GM18861 (cell line): ENCODE data around the gene OR6M1.
A peak's percentile ranks its signal among the peaks of the same experiment; 100 is the strongest.

Source experiments
- ATAC-seq: cut with Tn5 transposase; IDR thresholded peaks from one replicate; pipeline ENCODE4 v1.9.1; 2021; ENCODE audit not compliant: unreplicated experiment

OR6M1 gene

DNA sequence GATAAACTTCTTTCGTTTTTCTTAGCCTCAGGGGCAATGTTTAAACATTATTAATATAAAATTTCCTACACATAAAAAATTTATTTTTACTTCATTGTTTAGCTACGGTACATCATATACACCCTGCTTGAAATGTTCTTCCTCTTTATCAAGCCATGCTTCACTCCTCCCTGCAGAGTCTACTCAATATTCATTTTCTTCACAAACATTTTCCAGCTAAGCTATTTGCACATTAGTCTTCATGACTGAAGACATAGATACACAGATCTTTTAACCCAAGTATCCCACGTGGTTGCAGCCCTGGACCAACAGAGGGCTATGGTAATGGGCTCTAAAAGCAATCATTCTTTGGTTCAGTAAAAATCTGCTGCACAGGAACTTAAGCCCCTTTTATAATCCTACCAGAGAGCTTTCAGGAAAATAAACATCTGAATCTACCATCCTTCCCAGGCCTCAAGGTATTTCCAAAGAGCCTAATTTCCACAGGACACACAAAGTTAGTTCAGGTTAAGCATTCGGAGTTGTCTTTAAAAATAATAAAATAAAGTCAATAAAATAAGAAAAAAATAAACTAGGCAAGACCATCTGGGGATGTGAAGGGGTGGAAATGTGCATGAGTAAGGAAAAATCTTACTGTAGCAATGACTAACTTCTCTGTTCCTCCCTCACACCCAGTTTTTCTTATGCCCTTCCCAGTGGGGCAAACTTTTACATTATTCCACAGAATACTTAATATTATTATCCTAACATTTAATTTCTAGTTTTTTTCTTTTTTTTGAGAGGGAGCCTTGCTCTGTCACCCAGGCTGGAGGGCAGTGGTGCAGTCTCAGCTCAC, 30.2 kb downstream of the OR6M1 start:
- no peak for ATAC-seq

DNA sequence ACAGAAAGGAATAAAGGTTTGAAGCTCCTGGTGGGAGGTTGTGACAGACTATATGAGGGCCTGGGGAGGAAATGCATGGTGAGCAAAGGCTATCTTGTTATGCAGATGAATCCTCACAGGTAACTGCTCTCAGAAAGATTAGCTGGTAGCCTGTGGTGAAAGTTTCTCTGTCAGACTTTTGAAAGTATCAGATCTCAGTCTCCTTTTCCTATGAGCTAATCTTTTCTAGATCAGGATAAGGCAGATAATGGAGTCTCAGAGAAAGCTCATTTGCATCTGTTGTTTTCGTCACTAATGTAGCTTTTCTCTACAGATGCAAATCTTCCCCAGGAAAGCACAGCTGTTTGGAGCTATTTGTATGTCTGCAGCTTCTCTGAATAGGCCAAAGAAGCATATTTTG, 30.9 kb downstream of the OR6M1 start:
- ATAC-seq: no peak

DNA sequence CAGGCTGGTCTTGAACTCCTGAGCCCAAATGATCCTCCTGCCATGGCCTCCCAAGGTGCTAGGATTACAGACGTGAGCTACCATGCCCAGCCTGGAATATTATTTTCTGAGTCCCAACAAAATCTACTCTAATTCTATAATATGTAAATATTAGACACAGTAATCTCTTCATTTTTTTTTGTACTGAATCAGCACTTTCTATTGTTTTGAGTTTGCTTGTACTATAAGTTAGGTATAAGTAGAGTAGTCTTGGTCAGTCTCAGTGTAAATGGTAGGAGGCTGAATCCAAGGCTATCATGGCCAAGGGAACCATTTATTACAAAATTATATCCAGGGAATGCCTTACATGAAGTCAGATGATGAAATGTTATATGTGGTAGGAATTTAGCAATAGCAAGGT, 32.2 kb downstream of the OR6M1 start:
- no peak for ATAC-seq

DNA sequence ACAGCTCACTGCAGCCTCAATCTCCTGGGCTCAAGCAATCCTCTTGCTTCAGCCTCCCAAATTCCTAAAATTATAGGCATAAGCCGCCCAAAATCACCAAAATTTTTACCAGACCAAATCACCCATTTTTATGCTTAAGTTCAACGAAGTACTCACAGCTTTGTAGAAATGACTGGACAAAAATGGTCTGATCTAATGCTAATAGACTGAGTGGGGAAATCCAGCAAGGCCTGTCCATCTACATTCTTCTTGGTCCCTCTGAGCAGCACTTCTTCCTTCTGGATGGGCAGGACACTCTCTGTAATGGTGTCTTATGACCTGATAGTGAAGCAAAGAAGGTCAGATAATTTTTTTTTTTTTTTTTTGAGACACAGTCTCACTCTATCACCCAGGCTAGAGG, 33.1 kb downstream of the OR6M1 start:
- ATAC-seq: no peak

DNA sequence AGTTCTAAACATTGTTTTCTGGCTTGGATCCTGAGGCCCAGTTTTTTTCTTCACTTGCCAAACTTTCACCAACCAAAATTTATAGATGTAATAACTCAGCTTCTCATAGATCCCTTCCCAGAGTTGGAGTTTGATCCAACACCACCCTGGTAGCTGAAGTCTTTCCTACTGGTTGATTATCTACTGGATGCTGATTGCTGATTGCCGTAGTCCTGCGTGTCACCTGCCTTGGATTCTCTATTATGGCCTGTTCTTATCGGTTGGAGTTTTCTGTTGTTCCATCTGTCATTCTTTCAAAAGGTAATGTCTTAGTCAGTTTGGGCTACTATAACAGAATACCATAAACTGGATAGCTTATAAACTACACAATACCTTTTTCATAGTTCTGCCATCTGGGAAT, 34.5 kb downstream of the OR6M1 start:
- no peak for ATAC-seq

DNA sequence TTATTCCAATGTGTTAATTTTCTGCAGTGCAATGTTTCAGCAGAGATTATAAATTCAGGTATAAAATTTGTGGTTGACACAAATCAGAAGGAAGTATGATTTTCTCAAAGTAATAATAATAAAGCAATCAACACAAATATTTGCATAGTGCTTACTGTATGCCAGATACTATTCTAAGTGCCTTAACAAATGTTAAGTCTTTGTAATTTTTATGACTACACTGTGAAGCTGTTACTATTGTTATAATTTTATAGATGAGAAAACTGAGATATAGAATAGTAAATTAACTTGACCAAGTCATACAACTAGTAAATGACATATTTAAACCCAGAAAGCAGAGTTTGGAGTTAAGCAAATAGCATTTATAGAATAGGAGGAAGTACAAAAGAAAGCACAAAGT, 35.4 kb downstream of the OR6M1 start:
- no peak for ATAC-seq

DNA sequence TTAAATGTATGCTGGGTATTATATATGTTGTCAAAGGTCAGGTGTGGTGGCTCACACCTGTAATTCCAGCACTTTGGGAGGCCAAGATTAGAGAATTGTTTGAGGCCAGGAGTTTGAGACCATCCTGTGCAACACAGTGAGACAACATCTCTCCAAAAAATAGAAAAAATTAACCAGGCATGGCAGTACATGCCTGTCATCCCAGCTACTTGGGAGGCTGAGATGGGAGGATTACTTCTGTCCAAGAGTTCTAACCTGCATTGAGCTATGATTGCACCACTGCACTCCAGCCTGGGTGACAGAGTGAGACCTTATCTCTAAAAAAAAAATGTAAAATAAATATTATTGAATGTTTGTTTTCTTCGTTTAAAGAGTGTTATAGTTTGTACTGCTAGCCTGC, 40.5 kb downstream of the OR6M1 start:
- ATAC-seq: no peak

DNA sequence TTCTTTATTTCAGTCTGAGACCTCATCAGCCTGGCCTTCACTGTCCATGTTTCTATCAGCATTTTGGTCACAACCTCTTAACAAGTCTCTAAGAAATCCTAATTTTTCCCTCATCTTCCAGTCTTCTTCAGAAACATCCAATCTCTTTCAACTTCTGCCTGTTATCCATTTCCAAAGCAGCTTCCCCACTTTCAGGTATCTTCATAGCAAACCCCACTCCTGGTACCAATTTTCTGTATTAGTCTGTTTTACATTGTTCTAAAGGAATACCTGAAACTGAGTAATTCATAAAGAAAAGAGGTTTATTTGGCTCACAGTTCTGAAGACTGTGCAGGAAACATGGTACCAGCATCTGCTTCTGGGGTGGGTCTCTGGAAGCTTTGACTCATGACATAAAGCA, 43.7 kb downstream of the OR6M1 start:
- ATAC-seq: no peak

DNA sequence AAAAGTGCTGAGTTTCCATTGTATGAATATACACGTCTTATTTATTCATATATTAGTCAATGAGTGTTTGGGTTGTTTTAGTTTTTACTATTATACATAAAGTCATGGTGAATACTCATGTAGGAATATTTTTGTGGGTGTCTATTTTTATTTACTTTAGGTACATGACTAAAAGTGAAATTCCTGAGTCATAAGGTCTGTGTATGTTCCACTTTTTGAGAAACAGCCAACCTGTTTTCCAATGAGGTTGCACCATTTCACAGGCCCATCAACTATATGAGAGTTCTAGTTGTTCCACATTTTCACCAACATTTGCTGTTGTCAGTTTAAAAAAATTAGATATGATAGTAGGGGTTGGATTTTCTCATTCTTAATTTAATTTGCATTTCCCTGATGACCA, 45.3 kb downstream of the OR6M1 start:
- ATAC-seq: peak; percentile 84

DNA sequence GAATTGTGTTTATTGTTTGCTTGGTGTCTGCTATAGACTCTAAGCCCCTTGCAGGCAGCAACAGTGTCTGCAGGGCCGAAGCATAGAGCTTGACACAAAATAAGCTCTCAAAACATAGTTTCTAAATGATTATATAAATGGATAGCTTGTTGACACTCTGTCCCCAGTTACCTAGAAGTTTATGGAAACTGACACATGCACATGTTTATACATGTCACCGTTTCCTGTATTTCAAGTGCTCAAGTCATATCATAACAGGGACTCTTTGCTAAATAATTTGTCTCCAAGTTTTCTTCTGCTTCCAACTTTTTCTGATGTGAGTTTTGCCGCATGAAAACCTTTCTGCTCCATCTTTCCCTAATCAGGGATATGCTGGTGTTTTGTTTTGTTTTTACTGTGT, 48.2 kb downstream of the OR6M1 start:
- ATAC-seq: no peak

DNA sequence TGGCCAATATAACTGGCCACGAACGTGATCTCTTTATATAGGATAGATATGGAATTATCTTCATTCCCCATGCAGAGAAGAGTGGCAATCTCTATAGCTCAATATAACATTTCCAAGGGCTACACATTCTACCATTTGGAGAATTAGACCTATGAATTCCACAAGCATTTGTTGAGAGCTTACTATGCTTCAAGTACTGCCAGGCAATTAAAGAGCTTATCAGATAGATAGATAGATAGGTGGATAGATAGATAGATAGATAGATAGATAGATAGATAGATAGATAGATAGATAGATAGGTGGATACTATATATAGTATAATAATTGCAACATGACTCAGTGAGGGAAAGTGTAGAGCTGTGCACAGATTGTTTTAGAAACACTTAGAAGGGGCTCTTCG, 50.3 kb downstream of the OR6M1 start:
- no peak for ATAC-seq
